ENCODE data around the gene PLD2. TPM values are rescaled to one million over a fixed set of nuclear protein-coding genes. Genes with fewer than 3 reads are reported as not detected.

Gene PLD2
- total RNA-seq, 1 donor from 2014 or later: 13.3 TPM

DNA sequence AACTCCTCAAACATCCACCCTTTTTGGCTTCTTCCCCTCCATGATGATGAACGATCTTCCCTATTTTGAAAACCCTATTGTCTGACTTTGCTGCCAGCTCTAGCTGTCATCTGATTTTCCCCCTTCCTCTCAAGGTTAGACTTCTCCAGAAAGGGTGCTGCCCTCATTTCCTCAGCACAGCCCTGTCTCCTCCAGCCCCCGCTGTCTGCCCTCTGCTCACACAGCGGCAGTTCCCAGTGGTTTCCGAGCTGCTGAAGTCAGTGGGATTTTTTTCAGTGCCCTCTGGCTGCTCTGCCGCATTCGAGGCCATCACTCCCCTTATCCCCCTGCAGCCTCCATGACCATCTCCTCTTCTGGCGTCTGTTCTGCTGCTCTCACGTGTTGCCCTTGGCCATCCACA lies 65.8 kb downstream of the PLD2 start:
- peak; percentile 24 for ATAC-seq
- intact Hi-C loops (cut with micrococcal nuclease): no loop called here
- DNase-seq: no peak

Other genes with a start within 250 kb of the PLD2 start
- 0.22 TPM for gene GGT6, start 246.6 kb upstream of the PLD2 start, total RNA-seq
- 47.4 TPM for gene SMTNL2, start 222.6 kb upstream of the PLD2 start, total RNA-seq
- gene ALOX15, start 165.5 kb upstream of the PLD2 start, total RNA-seq: 4.5 TPM
- 36.8 TPM for gene PELP1, start 103.0 kb upstream of the PLD2 start, total RNA-seq
- gene ARRB2, start 96.5 kb upstream of the PLD2 start, total RNA-seq: 35.0 TPM
- gene MED11, start 75.7 kb upstream of the PLD2 start, total RNA-seq: 18.0 TPM
- 0.20 TPM for gene ZMYND15, start 67.3 kb upstream of the PLD2 start, total RNA-seq
- gene CXCL16, start 67.2 kb upstream of the PLD2 start, total RNA-seq: 3.5 TPM
- not detected for gene TM4SF5, start 35.3 kb upstream of the PLD2 start, total RNA-seq
- gene VMO1, start 20.8 kb upstream of the PLD2 start, total RNA-seq: 0.69 TPM
- not detected for gene GLTPD2, start 18.2 kb upstream of the PLD2 start, total RNA-seq
- gene PSMB6, start 11.0 kb upstream of the PLD2 start, total RNA-seq: 199 TPM
- 52.2 TPM for gene MINK1, start 26.2 kb downstream of the PLD2 start, total RNA-seq
- 0.64 TPM for gene C17orf107, start 92.4 kb downstream of the PLD2 start, total RNA-seq
- gene CHRNE, start 95.9 kb downstream of the PLD2 start, total RNA-seq: 0.50 TPM
- gene GP1BA, start 125.1 kb downstream of the PLD2 start, total RNA-seq: not detected
- 246 TPM for gene SLC25A11, start 132.9 kb downstream of the PLD2 start, total RNA-seq
- 104 TPM for gene RNF167, start 133.1 kb downstream of the PLD2 start, total RNA-seq
- gene PFN1, start 141.4 kb downstream of the PLD2 start, total RNA-seq: 193 TPM
- 670 TPM for gene ENO3, start 144.0 kb downstream of the PLD2 start, total RNA-seq
- gene SPAG7, start 160.7 kb downstream of the PLD2 start, total RNA-seq: 151 TPM
- gene CAMTA2, start 180.5 kb downstream of the PLD2 start, total RNA-seq: 35.9 TPM
- 3.2 TPM for gene INCA1, start 190.4 kb downstream of the PLD2 start, total RNA-seq
- gene KIF1C, start 190.8 kb downstream of the PLD2 start, total RNA-seq: 747 TPM
- not detected for gene SLC52A1, start 228.3 kb downstream of the PLD2 start, total RNA-seq